ENCODE data around the gene TMED7.

TMED7 gene

DNA sequence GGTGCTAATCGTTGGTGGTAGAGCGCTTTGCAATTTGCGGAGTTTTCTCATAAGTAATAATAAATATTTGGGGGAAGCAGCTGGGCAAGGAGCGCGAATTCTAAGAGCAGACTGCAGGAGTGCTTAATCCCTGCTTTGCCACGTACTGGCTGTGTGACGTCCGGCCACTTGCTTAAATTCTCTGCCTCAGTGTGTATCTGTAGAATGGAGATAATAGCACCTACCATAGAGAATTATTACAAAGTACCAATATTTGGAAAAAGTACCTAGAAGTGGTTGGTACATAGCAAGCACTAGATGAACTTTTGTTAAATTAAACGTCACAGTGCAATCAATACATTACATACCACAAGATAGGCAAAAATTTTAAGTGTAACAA is 598 bp upstream of the TMED7 start:
- no peak for DNase-seq

DNA sequence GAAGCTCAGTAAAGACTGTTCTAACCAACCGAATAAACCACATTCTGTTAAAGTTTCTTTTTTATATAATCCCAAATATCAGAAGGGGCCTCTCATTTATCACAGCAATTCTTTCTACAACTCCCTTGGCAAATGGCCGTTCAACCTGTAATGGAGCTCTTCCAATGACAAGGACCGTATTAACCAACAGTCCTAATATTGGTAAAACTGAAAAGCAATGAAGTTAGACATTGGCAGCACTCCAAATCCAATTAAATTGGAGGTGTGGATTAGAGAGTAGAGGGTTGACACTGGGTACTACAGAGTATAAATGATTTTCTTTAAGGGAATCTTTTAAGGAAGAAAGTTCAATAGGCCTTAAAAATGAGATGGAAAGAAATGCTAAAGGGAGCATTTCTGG is 842 bp downstream of the TMED7 start:
- no peak for DNase-seq

DNA sequence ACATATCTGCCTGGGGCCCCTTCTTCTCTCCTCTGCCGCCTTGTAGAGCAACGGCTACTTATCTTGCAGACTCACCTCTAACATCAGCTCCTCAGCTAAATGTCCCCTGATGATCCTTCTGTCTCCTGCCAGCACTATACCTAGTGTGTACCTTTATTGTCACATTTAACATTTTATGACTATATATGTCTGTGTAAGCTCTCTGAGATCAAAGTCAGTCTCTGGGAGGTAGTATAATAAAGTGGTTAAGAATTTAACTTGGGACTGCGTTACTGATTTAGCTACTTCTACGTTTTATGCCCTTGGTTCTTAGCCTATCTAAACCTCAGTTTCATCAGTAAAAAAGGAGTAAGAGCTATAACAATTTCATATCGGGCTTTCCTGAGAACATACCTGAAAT is 2.2 kb downstream of the TMED7 start:
- no peak for DNase-seq

DNA sequence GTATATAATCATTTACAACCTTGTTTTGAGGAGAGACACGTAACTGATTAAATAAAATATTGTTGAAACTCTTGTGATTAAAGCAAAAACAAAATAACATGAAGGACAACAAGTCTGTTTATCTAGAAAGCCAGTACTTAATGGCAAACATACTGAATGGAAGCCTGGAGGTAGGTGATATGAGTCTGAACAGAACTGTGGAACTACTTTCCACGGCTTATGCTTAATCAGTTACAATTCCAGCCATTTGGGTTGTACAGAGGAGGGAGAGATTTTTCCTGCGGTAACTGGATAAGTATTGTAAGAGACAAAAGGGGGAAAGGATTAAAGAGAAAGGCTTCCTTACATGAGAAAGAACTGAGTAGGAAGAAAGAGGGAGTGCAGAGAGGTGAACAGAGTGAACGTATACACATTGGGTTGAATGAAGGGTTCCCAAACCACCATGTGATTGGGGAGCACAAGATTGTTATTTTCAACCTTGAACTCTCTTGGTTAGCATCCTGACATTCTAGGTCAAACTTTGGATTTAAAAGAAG is 4.4 kb downstream of the TMED7 start:
- no peak for DNase-seq

DNA sequence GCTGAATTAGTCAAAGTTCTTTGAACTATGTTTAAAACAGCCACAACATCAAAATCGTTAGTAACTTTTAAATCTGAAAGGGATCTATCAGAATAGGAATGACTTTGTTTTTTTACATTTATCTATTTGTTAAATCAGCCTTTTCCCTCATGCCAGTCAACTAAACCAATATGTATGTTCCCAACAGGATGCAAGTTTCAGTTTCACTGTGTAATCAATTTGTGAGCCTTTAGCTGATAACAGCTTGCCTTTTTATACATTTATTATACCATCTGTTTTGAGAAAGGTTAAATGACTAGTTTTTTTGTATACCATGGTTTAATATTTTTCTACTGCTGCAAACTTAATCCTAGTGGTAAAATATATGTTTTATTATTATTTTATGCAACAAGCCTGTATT is 8.9 kb downstream of the TMED7 start:
- no peak for DNase-seq

DNA sequence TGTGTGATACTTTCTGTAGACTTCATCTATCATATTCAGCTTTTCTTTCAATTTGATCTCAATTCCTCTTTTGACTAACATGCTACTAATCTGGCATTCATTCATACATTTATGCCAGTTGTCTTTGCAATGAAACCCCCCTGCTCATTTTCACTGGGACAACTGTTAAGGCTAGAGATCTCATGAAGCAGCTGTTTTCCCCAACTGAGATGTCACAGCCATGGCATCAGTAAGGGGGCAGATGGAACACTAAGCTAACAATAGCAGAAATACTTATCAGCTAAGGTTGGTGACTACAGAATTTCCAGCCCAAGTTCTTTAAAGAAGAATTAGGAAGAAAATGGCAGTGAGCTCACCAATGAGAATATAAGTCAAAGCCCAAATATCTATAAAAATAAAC is 9.4 kb downstream of the TMED7 start:
- DNase-seq: no peak

DNA sequence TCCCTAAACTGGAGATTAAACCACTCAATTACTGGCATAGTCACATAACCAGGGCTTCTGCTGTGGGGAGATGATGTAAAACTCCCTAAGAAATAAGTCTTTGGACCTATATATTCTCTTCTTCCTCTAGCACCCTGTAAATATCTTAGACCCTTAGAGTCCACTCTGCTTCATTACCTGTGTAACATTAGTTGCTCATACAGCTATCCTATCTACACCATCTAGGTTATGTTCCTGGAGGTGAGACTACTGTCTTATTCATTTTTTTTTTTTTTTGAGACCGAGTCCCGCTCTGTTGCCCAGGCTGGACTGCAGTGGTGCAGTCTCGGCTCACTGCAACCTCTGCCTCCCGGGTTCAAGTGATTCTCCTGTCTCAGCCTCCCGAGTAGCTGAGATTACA is 14.0 kb downstream of the TMED7 start:
- DNase-seq: no peak

DNA sequence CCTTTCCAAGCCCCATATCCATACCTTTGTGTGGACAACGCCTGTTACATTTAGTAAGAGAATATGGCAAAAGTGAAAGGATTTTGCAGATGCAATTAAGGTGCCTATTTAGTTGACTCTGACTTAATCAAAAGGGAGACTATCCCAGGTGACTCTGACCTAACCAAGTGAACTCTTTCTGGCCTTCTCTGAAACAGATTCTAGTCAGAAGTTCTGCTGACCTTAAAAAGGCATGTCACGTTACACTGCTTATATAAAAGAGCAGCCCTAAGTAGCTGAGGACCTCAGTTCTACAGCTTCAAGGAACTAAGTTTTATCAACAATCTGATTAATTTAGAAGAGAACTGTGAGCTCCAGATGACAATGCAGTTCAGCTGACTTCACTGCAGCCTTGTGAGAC is 17.9 kb downstream of the TMED7 start:
- DNase-seq: no peak

DNA sequence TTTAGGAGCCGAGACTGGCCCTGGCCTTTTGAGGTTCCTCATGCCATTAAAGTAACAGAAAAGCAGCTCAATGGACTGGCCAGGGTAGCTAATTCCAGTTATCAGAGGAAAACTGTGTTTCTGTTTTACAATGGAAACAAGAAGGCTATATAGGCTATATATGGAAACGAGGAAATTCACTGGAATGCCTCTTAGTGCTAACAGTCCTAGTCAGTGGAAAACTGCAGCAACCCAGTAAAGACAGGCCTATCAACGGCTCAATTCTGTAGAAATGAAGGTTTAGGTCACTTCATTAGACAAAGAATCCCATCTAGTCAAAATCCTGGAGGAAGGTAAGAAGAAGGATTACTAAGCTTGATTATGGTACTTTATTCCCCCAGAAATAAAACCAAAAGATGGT is 20.4 kb downstream of the TMED7 start:
- no peak for DNase-seq

DNA sequence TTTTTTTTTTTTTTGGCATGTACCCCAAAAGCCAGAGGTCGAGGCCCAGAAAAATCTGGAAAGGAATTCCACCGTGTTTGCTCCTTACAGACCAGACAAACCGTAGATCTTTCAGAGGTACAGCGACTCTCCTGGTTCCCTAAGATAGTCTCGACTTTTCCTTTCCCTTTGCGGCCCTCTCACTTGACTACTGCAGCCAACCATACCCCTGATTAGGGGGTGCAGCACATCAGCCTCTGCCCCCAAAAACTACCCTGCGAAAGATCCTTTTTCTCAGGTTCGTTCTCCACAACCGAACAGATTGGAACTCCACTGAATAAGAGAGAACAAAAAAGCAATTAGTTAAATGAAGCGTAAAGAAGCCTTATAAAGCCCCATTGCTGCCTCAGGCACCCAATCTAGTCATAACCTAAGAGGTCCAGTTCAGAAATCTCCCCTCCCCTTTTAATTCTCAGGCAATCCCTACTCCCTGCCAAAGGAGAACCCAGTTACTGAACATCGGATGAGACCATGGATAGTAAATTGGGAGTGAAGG is 23.2 kb downstream of the TMED7 start:
- DNase-seq: no peak

DNA sequence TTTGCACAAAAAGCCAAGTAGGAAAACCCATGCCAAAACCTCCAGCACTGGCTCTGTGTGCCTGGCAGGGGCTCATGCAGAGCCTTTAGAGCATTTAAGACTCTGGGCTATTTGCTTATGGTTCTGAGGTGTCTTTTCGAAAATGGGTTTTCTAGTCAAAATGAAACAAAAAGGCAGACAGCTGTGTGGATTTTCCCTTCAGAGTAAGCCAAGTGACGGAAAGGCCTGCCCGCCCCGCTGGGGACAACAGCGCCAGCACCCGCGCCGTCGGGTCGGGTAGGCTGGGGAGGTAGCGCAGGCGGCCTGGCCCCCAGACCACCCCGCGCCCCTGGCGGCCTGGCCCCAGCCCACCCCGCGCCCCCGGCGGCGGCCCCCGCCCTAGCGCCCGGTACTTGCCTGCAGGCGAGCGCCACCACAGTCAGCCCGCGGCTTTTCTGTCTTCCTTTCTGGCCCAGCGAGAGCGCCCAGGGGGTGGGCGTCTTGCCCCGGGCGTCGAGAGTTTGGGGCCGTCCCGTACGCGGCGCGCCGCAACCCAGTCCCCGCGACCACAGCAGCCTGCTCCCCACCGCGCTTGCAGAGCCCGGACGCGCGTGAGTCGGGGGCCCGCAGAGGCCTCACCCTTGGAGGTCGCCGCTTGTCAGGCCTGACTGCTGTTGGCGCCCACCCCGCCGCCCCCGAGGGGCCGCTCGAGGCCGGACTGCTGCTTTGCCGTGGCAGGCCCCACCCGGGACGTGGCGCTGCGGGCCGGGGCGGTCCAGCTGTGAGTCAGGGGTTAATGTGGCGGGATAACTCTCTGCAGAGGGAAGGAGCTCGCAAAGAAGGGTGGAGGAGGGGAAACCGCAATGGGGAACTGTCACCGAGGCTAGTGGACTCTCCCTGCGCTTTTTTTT is 23.9 kb downstream of the TMED7 start, which contains the start of gene TICAM2:
TSS of gene TICAM2 (minus strand) at position 779 of the 890 bp plus-strand sequence. CDS start 21,223 bp downstream, outside the sequence.
- DNase-seq: peak; percentile 43 to 44

DNA sequence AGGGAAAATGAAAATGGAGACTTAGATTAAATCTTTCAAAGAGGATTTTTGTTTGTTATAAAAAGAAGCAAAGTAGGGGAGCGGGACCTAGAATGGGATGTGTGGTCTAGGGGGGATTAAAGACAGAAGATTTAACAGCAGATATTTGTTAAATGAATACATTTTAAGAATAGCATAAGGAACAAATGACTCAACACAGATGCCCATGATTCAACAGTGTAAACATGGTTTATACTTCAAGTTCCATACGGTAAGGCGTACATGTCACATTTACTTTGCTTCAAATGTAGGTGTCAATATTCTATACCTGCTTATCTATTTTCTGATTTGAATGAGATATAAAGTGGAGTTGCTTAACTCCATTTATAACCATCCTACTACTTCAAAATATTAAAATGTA is 25.1 kb downstream of the TMED7 start:
- DNase-seq: no peak

DNA sequence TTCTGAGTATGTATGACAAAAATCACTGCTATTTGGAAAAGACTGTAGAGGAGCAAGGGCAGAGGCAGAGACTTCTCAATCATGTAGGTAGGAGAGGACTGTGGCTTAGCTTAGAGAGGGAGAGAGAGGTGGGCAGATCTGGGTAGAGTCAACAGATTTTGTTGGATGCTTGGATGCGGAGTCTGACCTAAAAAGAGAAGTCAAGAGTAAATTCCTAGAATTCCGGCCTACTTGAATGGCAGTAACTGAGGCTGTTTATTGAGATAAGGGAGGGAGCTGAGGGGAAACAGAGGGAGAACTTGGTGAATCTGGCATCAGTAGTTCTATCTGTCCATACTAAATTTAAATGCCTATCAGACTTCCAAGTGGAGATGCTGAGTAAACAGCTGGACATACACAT is 25.9 kb downstream of the TMED7 start:
- DNase-seq: no peak

DNA sequence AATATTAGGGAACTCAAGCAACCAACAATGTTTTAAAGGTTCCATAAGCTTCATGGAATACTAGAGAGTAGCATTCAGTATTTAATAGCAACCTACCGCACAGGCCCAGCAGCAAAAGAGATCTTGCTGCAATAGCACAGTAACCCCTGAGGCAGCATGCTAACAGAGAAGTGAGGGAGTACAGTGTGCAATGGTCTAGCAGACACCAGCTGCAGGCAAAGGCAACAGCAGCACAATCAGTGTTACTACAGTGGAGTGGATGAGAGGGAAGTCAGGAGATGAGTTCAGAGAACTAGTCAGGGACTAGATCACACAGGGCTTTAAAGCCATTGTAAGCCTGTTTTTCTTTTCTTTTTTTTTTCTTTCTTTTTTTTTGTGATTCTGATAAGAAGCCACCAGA is 26.3 kb downstream of the TMED7 start:
- DNase-seq: no peak

DNA sequence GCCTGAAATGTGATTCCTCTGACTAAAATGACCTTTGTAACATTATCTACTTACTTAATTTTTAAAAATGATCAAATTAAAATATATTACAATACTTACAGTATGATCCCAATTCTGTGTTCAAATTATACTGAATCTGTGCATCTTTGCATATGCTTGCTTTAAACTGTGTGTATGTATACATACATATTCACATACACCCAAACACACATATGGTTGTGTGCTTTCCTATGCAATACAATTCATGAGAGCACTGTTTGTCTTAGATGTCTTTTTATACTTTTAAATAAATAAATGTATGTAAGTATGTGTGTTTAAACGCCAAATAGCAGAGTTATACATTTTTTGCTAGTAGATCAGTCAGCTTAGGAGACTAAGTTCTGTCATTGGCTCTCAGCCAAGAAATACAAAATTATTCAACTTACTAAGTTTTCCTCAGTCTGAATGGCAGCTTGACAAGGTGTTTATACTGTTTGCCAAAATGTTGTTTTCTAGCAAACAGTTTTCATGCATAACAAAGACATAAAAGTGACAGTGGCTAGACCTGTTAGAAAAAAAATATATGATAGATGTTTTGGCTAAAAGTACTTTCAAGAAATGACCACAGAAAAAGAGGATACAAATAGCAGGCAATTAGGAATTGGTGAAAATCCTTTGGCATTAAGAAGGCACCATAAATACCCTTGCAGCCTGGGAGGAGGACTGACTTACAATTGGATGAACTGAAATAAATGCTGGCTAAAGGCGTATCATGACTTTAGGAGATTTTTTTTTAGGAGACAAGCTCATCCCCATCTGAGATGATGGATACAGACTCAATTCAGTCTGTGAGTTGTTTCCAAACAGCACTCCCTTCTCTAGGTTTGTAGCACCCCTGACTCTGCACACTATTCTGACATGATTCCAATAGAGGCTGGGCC is 31.4 kb downstream of the TMED7 start:
- DNase-seq: no peak

DNA sequence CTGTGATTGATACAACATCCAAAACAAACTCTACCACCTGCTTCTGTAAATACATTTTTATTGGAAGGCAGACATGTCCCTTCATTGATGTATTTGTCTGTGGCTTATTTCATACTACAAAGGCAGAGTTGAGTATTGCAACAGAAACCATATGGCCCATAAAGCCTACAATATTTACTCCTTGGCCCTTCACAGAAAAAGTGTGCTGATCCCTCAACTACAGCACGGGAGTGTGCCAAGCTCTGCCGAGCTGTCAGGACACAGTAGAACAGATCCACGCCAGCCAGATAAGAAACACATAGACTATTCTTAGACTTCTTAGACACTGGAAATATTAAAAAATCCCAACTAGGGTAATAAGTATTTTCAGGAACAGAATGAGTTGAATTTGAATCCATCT is 36.8 kb downstream of the TMED7 start:
- DNase-seq: no peak

DNA sequence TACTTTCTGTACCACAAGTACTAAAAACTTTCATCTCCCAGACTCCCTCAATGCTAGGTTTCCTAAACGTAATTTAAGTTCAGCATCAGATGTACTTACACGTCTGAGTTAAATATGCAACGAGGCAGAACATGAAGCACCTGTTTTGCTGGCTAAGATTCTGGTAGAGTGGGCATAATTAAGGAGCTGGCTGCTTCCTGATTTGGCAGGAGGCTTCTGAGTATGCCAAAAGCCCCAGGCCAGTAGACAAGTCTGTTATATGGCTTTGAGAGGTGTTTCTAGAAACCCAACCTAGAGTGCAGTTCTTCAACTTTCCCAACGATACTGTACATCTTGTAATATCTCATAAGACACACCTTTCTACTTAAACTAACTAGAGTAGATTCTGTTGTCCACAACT is 37.2 kb downstream of the TMED7 start:
- DNase-seq: no peak

DNA sequence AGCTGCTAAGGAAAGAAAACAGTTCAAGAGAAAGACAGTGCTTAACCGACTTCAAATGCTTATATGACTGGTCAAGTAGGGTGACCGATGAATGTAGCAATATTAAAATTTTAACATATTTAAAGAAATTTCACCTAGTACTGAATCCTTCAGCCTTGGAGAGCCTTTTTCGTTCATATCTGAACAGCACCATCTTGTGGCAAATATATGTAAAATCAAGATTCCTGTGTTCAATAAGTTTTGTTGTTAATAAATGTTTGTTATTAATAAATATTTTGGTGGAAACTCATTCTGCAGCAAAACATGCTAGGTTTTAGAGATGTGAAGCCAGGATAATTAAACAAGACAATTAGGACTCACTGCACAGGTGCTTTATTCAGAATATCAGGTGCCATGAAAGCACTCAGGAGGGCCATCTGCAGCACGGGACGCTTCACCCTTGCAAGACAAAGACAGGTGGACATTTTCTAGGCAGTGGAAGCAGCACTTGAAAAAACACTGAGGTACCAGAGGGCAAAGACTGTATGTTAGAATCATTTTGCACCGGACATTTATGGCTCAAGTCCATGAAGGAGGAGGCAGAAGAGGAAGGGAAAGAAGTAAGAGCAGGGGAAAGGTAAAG is 39.2 kb downstream of the TMED7 start:
- no peak for DNase-seq

DNA sequence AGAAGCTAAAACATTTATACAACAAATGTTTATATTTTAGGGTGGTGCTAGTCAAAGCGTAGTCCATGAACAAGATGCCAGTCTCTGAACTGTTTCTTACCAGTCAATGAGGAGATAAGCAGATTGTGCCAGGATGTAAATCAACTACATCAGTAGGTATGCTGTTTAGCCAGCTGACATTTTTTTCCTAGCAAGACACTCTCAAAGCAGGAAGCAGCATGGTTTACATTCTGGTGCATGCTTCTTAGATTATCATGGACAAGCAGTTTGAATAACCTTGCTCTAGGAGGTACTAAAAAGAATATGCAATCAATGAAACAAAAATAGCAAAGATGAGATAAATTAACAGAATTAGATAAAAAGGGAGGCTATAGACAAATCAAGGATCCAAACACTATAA is 40.6 kb downstream of the TMED7 start:
- DNase-seq: no peak

DNA sequence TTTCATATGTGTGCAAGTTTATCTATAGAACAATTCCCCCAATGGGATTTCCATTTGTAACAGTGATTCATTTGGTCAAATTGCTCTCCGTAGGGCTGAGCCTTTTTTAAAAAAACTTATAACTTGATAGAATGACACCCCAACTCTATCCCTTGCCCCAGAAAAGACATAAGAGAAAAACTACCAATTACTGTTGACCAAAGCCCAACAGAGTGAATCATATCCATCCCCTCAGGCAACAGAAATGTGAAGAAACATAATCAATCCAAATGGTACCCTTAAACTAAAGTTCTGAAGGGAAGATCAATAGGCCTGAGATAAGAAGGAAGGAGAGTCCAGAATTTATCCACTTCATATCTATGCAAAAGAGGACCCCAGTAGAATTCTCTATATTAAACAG is 41.3 kb downstream of the TMED7 start:
- no peak for DNase-seq

DNA sequence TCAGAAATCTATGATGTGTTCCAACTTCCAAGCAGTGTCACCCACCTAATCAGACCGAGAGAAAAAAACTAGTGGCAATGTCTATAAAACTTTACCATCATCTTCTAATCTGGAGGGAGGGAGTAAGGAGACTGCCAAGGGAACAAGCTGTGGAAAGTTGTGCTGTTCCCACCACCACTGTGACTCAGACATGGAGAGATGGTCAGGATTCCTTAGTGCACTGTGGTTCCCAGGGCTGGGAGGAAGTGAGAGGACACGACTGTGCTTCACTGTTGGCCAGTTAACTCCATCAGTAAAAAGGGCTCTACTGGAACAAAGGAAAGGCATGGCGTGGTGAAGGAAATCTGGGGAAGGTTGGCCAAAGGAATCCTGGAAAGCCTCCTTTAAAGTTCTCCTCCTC is 42.4 kb downstream of the TMED7 start:
- no peak for DNase-seq

DNA sequence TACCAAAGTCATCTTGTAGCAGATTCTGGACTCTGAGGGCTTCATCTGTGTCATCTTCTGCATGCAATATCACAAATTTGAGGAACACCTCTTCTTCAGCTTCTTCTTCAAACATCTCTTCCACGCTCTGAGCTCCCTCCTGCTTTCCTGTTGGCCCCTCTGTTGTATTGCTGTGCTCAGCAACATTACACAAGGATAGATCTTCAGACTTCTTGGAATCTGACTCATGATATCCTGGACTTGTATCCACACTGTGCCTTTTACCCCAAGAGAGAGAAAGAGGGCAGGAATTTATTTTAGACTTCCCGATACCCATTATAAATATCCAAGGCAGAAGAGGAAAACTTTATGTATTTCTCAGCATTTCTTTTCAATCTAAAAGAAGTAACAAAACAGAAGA is 44.9 kb downstream of the TMED7 start:
- DNase-seq: no peak

DNA sequence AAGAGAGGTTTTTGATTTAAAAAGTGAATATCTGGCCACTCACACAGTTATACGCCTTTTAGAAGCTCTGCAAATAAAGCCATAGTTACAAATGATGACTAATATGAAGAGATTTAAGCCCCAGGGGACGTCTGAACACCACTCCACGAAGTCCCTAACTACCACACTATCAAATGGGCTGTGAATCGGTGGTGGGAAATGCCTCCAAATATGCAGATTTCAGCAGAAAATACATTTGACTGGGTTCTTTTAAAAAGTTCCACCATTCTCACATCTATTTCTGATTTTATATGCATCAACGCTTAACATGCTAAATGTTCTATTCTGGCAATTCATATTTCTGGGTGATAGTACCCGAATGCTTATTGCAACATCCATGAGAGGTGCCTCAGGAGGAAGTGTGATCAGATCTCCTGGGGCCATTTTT is 46.1 kb downstream of the TMED7 start:
- DNase-seq: no peak

Measured in activated CD4-positive, alpha-beta T cell treated with anti-CD3 and anti-CD28 coated beads for 4 hours (primary cell).